Parathyroid adenoma (tissue), 2 donors: Measurements from ENCODE around the gene CLDN20.
"Not testable (repeated sequence)": the region's sequence is repeated elsewhere in the genome, so short reads cannot be mapped to it uniquely, and the experiment has no call there.

ENCODE experiments used
- H2AFZ ChIP-seq: fragments of 300-600 bp; sonication (generic); one replicate; pipeline ENCODE4 v1.7.0; 2017; ENCODE audit warnings: antibody characterized with exemption, mild to moderate bottlenecking
- H3K27ac ChIP-seq: fragments of 300-600 bp; sonication (generic); one replicate; pipeline ENCODE4 v1.7.0; 2017
- H3K27me3 ChIP-seq: fragments of 300-600 bp; sonication (generic); one replicate; pipeline ENCODE4 v1.7.0; 2017; ENCODE audit warnings: low read length; ENCODE audit not compliant: control insufficient read depth, insufficient read depth
- H3K36me3 ChIP-seq: fragments of 300-600 bp; sonication (generic); one replicate; pipeline ENCODE4 v1.7.0; 2017; ENCODE audit warnings: low read length; ENCODE audit not compliant: control insufficient read depth, insufficient read depth
- H3K4me1 ChIP-seq: fragments of 300-600 bp; sonication (generic); one replicate; pipeline ENCODE4 v1.7.0; 2017; ENCODE audit warnings: control low read depth
- H3K4me2 ChIP-seq: fragments of 300-600 bp; sonication (generic); one replicate; pipeline ENCODE4 v1.7.0; 2017; ENCODE audit warnings: low read length
- H3K4me3 ChIP-seq: fragments of 300-600 bp; sonication (generic); one replicate; pipeline ENCODE4 v1.7.0; 2017; ENCODE audit warnings: low read depth, low read length
- H3K79me2 ChIP-seq: fragments of 300-600 bp; sonication (generic); one replicate; pipeline ENCODE4 v1.7.0; 2017; ENCODE audit warnings: control low read depth
- H3K9ac ChIP-seq: fragments of 300-600 bp; sonication (generic); one replicate; pipeline ENCODE4 v1.7.0; 2017; ENCODE audit warnings: mild to moderate bottlenecking
- H3K9me3 ChIP-seq: fragments of 300-600 bp; sonication (generic); one replicate; pipeline ENCODE4 v1.7.0; 2017; ENCODE audit warnings: low read length; ENCODE audit not compliant: control insufficient read depth
- CTCF ChIP-seq: fragments of 300-600 bp; sonication (generic); IDR thresholded peaks from one replicate; pipeline ENCODE4 v1.7.0; 2017; ENCODE audit warnings: antibody characterized with exemption, mild to moderate bottlenecking
- donor health status: primary hyperparathyroidism.

The CLDN20 gene, protein sequence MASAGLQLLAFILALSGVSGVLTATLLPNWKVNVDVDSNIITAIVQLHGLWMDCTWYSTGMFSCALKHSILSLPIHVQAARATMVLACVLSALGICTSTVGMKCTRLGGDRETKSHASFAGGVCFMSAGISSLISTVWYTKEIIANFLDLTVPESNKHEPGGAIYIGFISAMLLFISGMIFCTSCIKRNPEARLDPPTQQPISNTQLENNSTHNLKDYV

DNA sequence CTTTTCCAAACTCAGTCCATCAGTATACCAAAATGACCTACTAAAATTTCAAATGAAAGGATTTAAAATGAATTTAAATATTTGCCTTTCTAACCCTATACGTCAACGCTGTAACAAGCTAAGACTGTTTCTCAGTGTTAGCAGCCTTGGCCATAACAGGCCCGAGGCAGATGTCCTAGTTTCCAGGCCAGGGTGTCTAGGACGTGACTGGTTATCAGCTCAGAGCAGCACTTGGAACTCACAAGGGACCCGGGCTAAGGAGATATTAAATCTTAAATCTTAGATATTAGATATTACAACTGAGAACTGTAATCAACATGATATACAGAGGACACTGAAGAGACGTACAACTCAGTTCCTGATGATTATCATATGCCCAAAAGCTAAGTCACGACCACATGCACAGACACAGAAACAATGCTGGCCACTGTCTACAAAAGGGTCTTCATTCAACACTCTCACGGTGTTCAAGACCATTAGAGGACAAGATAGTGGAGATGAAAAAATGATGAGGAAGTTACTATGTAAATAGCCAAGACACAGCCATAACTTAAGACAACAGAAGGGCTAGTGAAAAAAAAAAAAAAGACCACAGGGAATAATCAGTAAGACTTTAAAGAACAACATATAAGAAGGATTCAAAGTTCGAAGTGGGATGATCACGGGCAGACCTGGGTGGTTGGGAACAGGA is at the start of gene CLDN20:
TSS of gene CLDN20 (plus strand) at position 641 of the 691 bp plus-strand sequence. CDS start 11,707 bp downstream, outside the sequence.
- H3K27me3 ChIP-seq: no peaks in the 10 kb centered on the region
- H3K4me2 ChIP-seq: no peak within 1 kb of the TSS
- H3K9me3 ChIP-seq: no peaks in the 10 kb centered on the region
- H3K27ac ChIP-seq: no peak within 1 kb of the TSS
- no peak for TF ChIP-seq CTCF
- no peaks in the 10 kb centered on the region for H3K79me2 ChIP-seq
- H3K4me1 ChIP-seq: no peaks in the 10 kb centered on the region
- no peaks in the 10 kb centered on the region for H3K36me3 ChIP-seq
- H3K4me3 ChIP-seq: no peak within 1 kb of the TSS
- no peak within 1 kb of the TSS for H3K9ac ChIP-seq
- no peak within 1 kb of the TSS for H2AFZ ChIP-seq

- no peak overlapping the region for H3K4me2 ChIP-seq
- no peaks in the 10 kb centered on the region for H3K27me3 ChIP-seq
- no peak overlapping the region for H2AFZ ChIP-seq
- no peak for TF ChIP-seq CTCF
- no peak overlapping the region for H3K9ac ChIP-seq
- no peaks in the 10 kb centered on the region for H3K4me1 ChIP-seq
- H3K79me2 ChIP-seq: no peaks in the 10 kb centered on the region
- H3K27ac ChIP-seq: no peak overlapping the region
- H3K4me3 ChIP-seq: no peak overlapping the region
- no peaks in the 10 kb centered on the region for H3K9me3 ChIP-seq
- no peaks in the 10 kb centered on the region for H3K36me3 ChIP-seq
Measured at GRCh38 chr6:155215906-155216305, 47.9 kb upstream of the CLDN20 start.

DNA sequence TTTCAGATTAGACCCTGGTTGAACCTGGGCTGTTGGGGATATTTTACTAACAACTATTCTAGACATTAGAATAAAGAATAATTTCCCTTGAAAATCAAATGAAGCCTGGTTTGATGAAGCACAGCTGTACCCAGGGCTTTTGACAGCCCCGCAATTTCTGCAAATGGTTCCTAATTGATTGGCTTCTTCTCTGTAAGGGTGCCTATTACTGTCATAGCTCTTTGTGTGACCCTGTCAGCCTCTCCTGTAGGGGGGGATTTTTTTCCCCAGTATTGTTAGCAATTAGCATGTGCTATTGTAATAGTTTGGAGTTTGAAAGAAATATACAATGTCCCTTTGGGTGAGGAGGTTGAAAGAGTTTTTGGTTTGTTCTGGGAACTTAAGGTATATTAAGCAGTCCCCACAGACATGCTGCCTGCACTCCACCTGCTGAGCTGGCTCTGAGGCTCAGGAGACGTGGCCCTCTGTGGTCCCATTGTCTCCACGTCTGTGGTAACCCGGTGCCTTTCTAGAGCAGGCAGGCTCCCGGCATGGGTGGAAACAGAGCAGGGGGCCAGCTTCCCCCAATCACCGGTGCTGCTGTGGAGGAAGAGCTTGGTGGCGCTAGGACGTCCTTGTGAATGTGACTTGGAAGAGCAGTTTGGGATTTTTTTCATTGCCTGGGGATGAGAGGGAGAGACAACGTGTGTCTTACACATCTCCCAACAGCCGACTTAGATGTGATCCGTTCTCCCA is 47.3 kb upstream of the CLDN20 start:
- Histone ChIP-seq H3K9me3 (no peaks in the 10 kb centered on the region), H3K4me1 (no peaks in the 10 kb centered on the region), H3K27me3 (no peaks in the 10 kb centered on the region), H3K27ac (no peak overlapping the region), H2AFZ (no peak overlapping the region), H3K36me3 (no peaks in the 10 kb centered on the region), H3K4me2 (no peak overlapping the region), H3K79me2 (no peaks in the 10 kb centered on the region), H3K9ac (no peak overlapping the region), H3K4me3 (no peak overlapping the region)
- TF ChIP-seq CTCF: no peak

- H3K79me2 ChIP-seq, H3K4me2 ChIP-seq, H3K9me3 ChIP-seq, H2AFZ ChIP-seq, H3K36me3 ChIP-seq, H3K27me3 ChIP-seq, H3K4me1 ChIP-seq, H3K9ac ChIP-seq, H3K27ac ChIP-seq, H3K4me3 ChIP-seq: not testable (repeated sequence)
Measured at GRCh38 chr6:155218711-155219110, 45.1 kb upstream of the CLDN20 start.

DNA sequence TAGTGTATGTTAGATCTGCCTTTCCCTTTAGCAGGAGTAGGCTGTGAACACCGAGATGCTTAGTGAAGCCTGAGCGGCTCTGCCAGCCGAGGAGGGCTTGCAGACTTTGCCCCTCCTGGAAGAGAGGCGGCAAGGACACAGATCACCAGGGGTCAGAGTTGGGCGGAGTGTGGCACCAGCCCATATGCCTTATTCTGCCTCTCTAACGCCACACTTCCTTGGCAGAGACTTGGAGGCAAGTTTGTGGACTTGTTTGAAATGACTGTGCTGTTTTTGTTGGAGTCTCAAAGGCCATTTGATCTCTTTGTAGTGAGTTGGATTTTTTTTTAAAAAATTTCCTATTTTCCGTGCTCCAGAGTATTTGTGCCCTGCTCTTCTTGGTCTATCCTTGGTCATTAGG is 44.5 kb upstream of the CLDN20 start:
- Histone ChIP-seq H3K27me3 (no peaks in the 10 kb centered on the region), H3K9me3 (no peaks in the 10 kb centered on the region), H2AFZ (no peak overlapping the region), H3K4me3 (no peak overlapping the region), H3K4me2 (no peak overlapping the region), H3K27ac (no peak overlapping the region), H3K4me1 (no peaks in the 10 kb centered on the region), H3K9ac (no peak overlapping the region), H3K79me2 (no peaks in the 10 kb centered on the region), H3K36me3 (no peaks in the 10 kb centered on the region)
- TF ChIP-seq CTCF: no peak
